Measurements from ENCODE around the gene REELD1. TPM values are rescaled to one million over a fixed set of nuclear protein-coding genes. Genes with fewer than 3 reads are reported as not detected.

REELD1 gene
- total RNA-seq, 1 donor from 2014 or later = not detected

DNA sequence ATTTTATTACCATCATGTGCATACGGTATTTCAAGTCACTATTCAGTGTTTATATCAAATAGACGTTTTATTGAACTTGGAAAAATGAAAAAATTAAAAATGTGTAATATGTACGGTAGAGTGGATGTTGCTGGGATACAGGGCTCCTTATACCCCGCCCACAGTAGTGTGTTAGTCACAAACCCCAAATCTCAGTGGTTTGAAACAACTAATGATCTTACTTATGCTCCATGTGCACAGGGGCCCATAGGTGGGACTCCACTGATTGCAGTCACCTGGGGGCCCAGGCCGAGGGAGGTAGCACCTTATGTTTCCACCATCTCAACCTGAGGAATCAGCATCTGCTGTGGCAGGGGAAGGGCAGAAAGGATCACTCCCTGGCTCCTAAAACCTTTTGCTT, 20.7 kb upstream of the REELD1 start:
- FAIRE-seq (no peak), DNase-seq (ENCODE audit: low read depth) (no peak)
- Mint-ChIP-seq H3K4me1 (ENCODE audit: low read depth, unreplicated experiment) (peaks cover 9% of the 10 kb centered on the region), H3K27me3 (ENCODE audit: low read depth, unreplicated experiment) (no peaks in the 10 kb centered on the region), H3K36me3 (ENCODE audit: low read depth, unreplicated experiment) (peaks cover 1% of the 10 kb centered on the region), H3K27ac (ENCODE audit: unreplicated experiment) (no peak overlapping the region), H3K4me3 (ENCODE audit: unreplicated experiment) (no peak overlapping the region), H3K9me3 (ENCODE audit: unreplicated experiment) (no peaks in the 10 kb centered on the region)
- H2AFZ ChIP-seq (ENCODE audit: low read depth, low read length) = no peak overlapping the region
- H3K36me3 ChIP-seq (ENCODE audit: insufficient read depth, low read length) = peaks cover 4% of the 10 kb centered on the region
- TF ChIP-seq, protein P1, sequence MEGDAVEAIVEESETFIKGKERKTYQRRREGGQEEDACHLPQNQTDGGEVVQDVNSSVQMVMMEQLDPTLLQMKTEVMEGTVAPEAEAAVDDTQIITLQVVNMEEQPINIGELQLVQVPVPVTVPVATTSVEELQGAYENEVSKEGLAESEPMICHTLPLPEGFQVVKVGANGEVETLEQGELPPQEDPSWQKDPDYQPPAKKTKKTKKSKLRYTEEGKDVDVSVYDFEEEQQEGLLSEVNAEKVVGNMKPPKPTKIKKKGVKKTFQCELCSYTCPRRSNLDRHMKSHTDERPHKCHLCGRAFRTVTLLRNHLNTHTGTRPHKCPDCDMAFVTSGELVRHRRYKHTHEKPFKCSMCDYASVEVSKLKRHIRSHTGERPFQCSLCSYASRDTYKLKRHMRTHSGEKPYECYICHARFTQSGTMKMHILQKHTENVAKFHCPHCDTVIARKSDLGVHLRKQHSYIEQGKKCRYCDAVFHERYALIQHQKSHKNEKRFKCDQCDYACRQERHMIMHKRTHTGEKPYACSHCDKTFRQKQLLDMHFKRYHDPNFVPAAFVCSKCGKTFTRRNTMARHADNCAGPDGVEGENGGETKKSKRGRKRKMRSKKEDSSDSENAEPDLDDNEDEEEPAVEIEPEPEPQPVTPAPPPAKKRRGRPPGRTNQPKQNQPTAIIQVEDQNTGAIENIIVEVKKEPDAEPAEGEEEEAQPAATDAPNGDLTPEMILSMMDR (IDR thresholded peaks at IDR 0.05; ENCODE audit: insufficient read depth, low read depth, low read length) = no peak
- no peak for TF ChIP-seq EZH2 (IDR thresholded peaks at IDR 0.05; ENCODE audit: insufficient read depth, low read length)
- no peaks in the 10 kb centered on the region for H4K20me1 ChIP-seq (ENCODE audit: insufficient read depth, low read length)
- no peak overlapping the region for H3K4me2 ChIP-seq (ENCODE audit: low read length)
- H3K79me2 ChIP-seq (ENCODE audit: insufficient read depth, low read length) = no peaks in the 10 kb centered on the region
- H3K27ac ChIP-seq (ENCODE audit: low read depth, low read length) = no peak overlapping the region
- no peaks in the 10 kb centered on the region for H3K27me3 ChIP-seq (ENCODE audit: insufficient read depth, low read length)
- H3K9me3 ChIP-seq (ENCODE audit: insufficient read depth, low read depth, low read length) = no peaks in the 10 kb centered on the region
- no peak overlapping the region for H3K4me3 ChIP-seq (ENCODE audit: insufficient read depth, low read depth, low read length)
- H3K9ac ChIP-seq (ENCODE audit: low read length) = no peak overlapping the region
- H3K4me1 ChIP-seq (ENCODE audit: insufficient read depth, low read length) = peaks cover 13% of the 10 kb centered on the region

DNA sequence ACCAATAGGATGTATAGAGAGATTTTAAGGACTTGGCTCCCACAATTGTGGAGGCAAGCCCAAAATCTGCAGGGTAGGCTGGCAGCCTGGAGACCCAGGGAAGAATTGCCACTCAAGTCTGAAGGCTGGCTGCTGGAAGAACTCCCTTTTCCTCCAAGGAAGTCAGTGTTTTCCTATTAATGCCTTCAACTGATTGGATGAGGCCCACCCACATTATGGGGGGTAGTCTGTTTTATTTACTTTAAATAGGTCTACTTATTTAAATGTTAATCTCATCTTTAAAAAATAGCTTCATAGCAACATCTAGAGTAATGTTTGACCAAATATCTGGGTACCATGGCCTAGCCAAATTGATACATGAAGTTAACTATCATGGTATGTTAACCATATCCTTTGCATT, 20.1 kb upstream of the REELD1 start:
- Histone ChIP-seq H4K20me1 (ENCODE audit: insufficient read depth, low read length) (no peaks in the 10 kb centered on the region), H3K4me2 (ENCODE audit: low read length) (no peak overlapping the region), H3K4me1 (ENCODE audit: insufficient read depth, low read length) (peaks cover 13% of the 10 kb centered on the region), H3K36me3 (ENCODE audit: insufficient read depth, low read length) (peaks cover 4% of the 10 kb centered on the region), H2AFZ (ENCODE audit: low read depth, low read length) (no peak overlapping the region), H3K9ac (ENCODE audit: low read length) (no peak overlapping the region), H3K27me3 (ENCODE audit: insufficient read depth, low read length) (no peaks in the 10 kb centered on the region), H3K79me2 (ENCODE audit: insufficient read depth, low read length) (no peaks in the 10 kb centered on the region), H3K4me3 (ENCODE audit: insufficient read depth, low read depth, low read length) (no peak overlapping the region), H3K9me3 (ENCODE audit: insufficient read depth, low read depth, low read length) (no peaks in the 10 kb centered on the region), H3K27ac (ENCODE audit: low read depth, low read length) (no peak overlapping the region)
- TF ChIP-seq EZH2 (IDR thresholded peaks at IDR 0.05; ENCODE audit: insufficient read depth, low read length) = no peak
- TF ChIP-seq, protein P1 (IDR thresholded peaks at IDR 0.05; ENCODE audit: insufficient read depth, low read depth, low read length) = no peak
- Mint-ChIP-seq H3K4me3 (ENCODE audit: unreplicated experiment) (no peak overlapping the region), H3K27ac (ENCODE audit: unreplicated experiment) (no peak overlapping the region), H3K27me3 (ENCODE audit: low read depth, unreplicated experiment) (no peaks in the 10 kb centered on the region), H3K36me3 (ENCODE audit: low read depth, unreplicated experiment) (peaks cover 1% of the 10 kb centered on the region), H3K4me1 (ENCODE audit: low read depth, unreplicated experiment) (peaks cover 9% of the 10 kb centered on the region), H3K9me3 (ENCODE audit: unreplicated experiment) (no peaks in the 10 kb centered on the region)
- no peak for FAIRE-seq
- DNase-seq (ENCODE audit: low read depth) = no peak

DNA sequence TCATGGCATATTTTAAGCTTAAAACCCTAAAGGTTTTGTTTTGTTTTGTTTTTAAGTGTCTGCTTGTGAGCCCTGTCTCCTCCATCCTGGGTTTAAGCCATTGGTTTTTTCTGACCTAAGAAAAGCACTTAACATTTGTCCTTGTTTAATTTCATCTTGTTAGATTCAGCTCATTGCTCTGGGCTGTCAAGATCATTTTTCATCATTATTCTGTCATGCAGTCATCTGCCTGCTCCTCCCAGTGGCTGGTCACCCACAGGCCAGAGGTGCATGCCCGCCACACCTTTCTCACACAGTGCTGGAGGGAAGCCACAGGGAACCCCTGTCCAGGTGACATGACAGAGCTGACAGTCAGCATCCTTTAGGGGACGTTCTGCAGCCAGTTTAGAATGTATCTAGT, 11.7 kb upstream of the REELD1 start:
- DNase-seq (ENCODE audit: low read depth) (no peak), FAIRE-seq (no peak)
- H3K9me3 Mint-ChIP-seq (ENCODE audit: unreplicated experiment) = no peaks in the 10 kb centered on the region
- Histone ChIP-seq H3K4me1 (ENCODE audit: insufficient read depth, low read length) (peaks cover 4% of the 10 kb centered on the region), H2AFZ (ENCODE audit: low read depth, low read length) (no peak overlapping the region), H3K9ac (ENCODE audit: low read length) (no peak overlapping the region), H3K9me3 (ENCODE audit: insufficient read depth, low read depth, low read length) (no peaks in the 10 kb centered on the region), H3K27me3 (ENCODE audit: insufficient read depth, low read length) (no peaks in the 10 kb centered on the region), H3K4me3 (ENCODE audit: insufficient read depth, low read depth, low read length) (no peak overlapping the region), H3K27ac (ENCODE audit: low read depth, low read length) (no peak overlapping the region), H3K4me2 (ENCODE audit: low read length) (no peak overlapping the region), H3K79me2 (ENCODE audit: insufficient read depth, low read length) (no peaks in the 10 kb centered on the region), H4K20me1 (ENCODE audit: insufficient read depth, low read length) (no peaks in the 10 kb centered on the region), H3K36me3 (ENCODE audit: insufficient read depth, low read length) (no peaks in the 10 kb centered on the region)
- H3K27me3 Mint-ChIP-seq (ENCODE audit: low read depth, unreplicated experiment) = peaks cover 1% of the 10 kb centered on the region
- H3K36me3 Mint-ChIP-seq (ENCODE audit: low read depth, unreplicated experiment) = no peaks in the 10 kb centered on the region
- TF ChIP-seq, protein P1 (IDR thresholded peaks at IDR 0.05; ENCODE audit: insufficient read depth, low read depth, low read length) = no peak
- no peak overlapping the region for H3K27ac Mint-ChIP-seq (ENCODE audit: unreplicated experiment)
- H3K4me3 Mint-ChIP-seq (ENCODE audit: unreplicated experiment) = no peak overlapping the region
- no peaks in the 10 kb centered on the region for H3K4me1 Mint-ChIP-seq (ENCODE audit: low read depth, unreplicated experiment)

All from astrocyte (in vitro differentiated cells and primary cell).